MCF 10A (cell line): Measurements from ENCODE around the gene C7orf57. TPM values are rescaled to one million over a fixed set of nuclear protein-coding genes. Genes with fewer than 3 reads are reported as not detected.

ENCODE experiments used
- BruUV-seq: library from RNA; stranded (reverse); fragments of 400-500 nt; replicated peaks from 2 replicates; lab custom pipeline; 2021; lab: Mats Ljungman, UMichigan
- CTCF ChIA-PET: fragments of 300-600 bp; sonication (Branson Sonifier 250); formaldehyde crosslinking; extraction: SDS; loops from one replicate; lab custom pipeline; 2021; ENCODE audit warnings: antibody characterized with exemption, inconsistent platforms; lab: Yijun Ruan, JAX
- POLR2A ChIA-PET: fragments of 300-600, 350-650 bp; sonication (Branson Sonifier 250); formaldehyde crosslinking; extraction: SDS; loops from one replicate; lab custom pipeline; 2020; ENCODE audit warnings: antibody characterized with exemption, inconsistent platforms; lab: Yijun Ruan, JAX
- DNase-seq: peaks from one replicate; pipeline ENCODE4 v3.0.0-alpha.2; 2018; ENCODE audit not compliant: unreplicated experiment
- H3K27ac Mint-ChIP-seq: one replicate; pipeline ENCODE4 v1.8.0; 2022; ENCODE audit warnings: mild to moderate bottlenecking, low read depth, mixed read lengths; ENCODE audit not compliant: unreplicated experiment
- H3K27me3 Mint-ChIP-seq: one replicate; pipeline ENCODE4 v1.8.0; 2022; ENCODE audit warnings: mixed read lengths; ENCODE audit not compliant: insufficient read depth, unreplicated experiment
- H3K36me3 Mint-ChIP-seq: one replicate; pipeline ENCODE4 v1.8.0; 2022; ENCODE audit warnings: mild to moderate bottlenecking, moderate library complexity, mixed read lengths; ENCODE audit not compliant: insufficient read depth, unreplicated experiment
- H3K4me1 Mint-ChIP-seq: one replicate; pipeline ENCODE4 v1.8.0; 2022; ENCODE audit warnings: mixed read lengths; ENCODE audit not compliant: insufficient read depth, unreplicated experiment
- H3K4me3 Mint-ChIP-seq: one replicate; pipeline ENCODE4 v1.8.0; 2022; ENCODE audit warnings: mild to moderate bottlenecking, moderate library complexity, mixed read lengths; ENCODE audit not compliant: unreplicated experiment
- H3K9me3 Mint-ChIP-seq: one replicate; pipeline ENCODE4 v1.8.0; 2022; ENCODE audit warnings: mixed read lengths; ENCODE audit not compliant: unreplicated experiment
- intact Hi-C: fragments of 100-400 bp; cut with micrococcal nuclease; formaldehyde crosslinking; loops from 2 replicates; pipeline ENCODE4 v1.14.1; 2022
- total RNA-seq: library from RNA; stranded (reverse); gene quantifications from 2 replicates; pipeline ENCODE4 v1.2.3, GENCODE V29; 2022
- TF ChIP-seq, protein P1 (sequence below): fragments of 200-600 bp; IDR thresholded peaks from one replicate; pipeline ENCODE4 v1.8.0; 2022; ENCODE audit warnings: antibody characterized with exemption, mild to moderate bottlenecking; ENCODE audit not compliant: unreplicated experiment

The C7orf57 gene
- total RNA-seq, 1 experiment from 2014 or later = 0.37 TPM

DNA sequence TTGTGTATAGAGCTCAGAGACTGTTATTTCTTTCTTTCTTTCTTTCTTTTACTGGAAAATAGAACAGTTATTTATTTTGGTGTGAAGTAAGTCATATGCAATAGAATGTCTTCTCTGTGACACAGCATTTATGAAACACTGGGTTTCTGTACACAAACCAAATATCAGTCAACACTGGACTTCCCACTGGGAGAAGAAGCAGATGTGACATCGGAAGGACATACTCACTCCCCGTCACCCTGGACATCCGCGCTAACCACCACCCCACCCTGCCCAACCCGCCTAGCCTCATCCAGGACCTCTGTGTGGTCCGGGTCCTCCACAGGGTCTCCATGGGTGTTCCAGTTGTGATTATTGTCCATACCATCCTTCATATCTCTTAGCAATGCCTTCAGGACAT is 28.5 kb upstream of the C7orf57 start:
- CTCF ChIA-PET = interaction anchor here (0.7 to 1.0 kb wide), 2 partner anchors 13 to 19 kb away, joined by 3 to 4 read pairs; no protein-coding TSS in a partner anchor
- H3K36me3 Mint-ChIP-seq = peaks cover 6% of the 10 kb centered on the region
- H3K9me3 Mint-ChIP-seq = no peaks in the 10 kb centered on the region
- no TSS peak for BruUV-seq
- no peak overlapping the region for H3K4me3 Mint-ChIP-seq
- intact Hi-C loops = no loop called here
- no peaks in the 10 kb centered on the region for H3K27me3 Mint-ChIP-seq
- no peak for DNase-seq
- TF ChIP-seq, protein P1, sequence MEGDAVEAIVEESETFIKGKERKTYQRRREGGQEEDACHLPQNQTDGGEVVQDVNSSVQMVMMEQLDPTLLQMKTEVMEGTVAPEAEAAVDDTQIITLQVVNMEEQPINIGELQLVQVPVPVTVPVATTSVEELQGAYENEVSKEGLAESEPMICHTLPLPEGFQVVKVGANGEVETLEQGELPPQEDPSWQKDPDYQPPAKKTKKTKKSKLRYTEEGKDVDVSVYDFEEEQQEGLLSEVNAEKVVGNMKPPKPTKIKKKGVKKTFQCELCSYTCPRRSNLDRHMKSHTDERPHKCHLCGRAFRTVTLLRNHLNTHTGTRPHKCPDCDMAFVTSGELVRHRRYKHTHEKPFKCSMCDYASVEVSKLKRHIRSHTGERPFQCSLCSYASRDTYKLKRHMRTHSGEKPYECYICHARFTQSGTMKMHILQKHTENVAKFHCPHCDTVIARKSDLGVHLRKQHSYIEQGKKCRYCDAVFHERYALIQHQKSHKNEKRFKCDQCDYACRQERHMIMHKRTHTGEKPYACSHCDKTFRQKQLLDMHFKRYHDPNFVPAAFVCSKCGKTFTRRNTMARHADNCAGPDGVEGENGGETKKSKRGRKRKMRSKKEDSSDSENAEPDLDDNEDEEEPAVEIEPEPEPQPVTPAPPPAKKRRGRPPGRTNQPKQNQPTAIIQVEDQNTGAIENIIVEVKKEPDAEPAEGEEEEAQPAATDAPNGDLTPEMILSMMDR = no peak
- H3K27ac Mint-ChIP-seq = no peak overlapping the region
- H3K4me1 Mint-ChIP-seq = no peaks in the 10 kb centered on the region
- POLR2A ChIA-PET = no interaction called here

DNA sequence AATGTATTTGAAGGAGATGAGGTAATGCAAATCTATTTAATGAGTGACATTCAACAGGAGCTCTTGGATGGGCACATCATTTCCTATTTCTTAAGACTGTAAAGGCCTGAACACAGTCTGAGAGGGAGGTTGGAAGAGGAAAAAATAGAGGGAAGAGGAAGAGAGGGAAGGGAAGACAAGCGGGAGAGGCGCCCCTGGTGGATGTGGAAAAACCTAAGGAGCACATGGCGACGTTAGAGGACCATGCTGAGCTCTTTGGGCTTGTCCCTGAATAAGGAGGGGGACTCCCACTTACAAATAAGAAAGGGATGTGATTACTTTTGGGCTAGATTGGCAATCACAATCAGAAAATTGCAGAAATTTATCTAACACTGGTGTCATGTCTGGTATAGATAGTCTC is 26.1 kb upstream of the C7orf57 start:
- ChIA-PET CTCF (interaction anchor here (0.8 kb wide), 1 partner anchor 101 kb away, joined by 4 read pairs; no protein-coding TSS in a partner anchor), POLR2A (no interaction called here)
- Mint-ChIP-seq H3K4me1 (no peaks in the 10 kb centered on the region), H3K36me3 (peaks cover 6% of the 10 kb centered on the region), H3K27ac (no peak overlapping the region), H3K4me3 (no peak overlapping the region), H3K9me3 (no peaks in the 10 kb centered on the region), H3K27me3 (no peaks in the 10 kb centered on the region)
- intact Hi-C loops = no loop called here
- TF ChIP-seq, protein P1 = no peak
- BruUV-seq = no TSS peak
- no peak for DNase-seq

DNA sequence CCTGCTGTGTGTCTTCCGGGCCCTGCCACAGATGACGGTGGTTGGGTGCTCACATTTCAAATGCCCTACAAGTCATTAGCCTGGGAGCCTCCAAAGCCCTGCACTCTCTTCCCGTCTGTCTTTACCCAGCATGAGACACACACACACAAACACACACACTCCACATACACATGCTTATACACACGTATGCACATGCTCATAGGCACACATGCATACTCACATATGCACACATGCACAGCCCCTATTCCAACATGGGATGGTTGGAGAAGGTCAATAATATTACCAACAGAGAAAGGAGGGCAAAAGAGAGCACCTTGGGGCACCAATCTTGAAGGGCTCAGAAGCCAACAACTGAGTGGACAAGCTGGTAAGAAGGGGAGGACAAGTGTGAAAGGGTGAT is 25.4 kb upstream of the C7orf57 start:
- no peak overlapping the region for H3K27ac Mint-ChIP-seq
- H3K36me3 Mint-ChIP-seq = peaks cover 6% of the 10 kb centered on the region
- no peak for DNase-seq
- intact Hi-C loops = no loop called here
- no TSS peak for BruUV-seq
- ChIA-PET CTCF (no interaction called here), POLR2A (no interaction called here)
- H3K9me3 Mint-ChIP-seq = no peaks in the 10 kb centered on the region
- no peaks in the 10 kb centered on the region for H3K4me1 Mint-ChIP-seq
- no peaks in the 10 kb centered on the region for H3K27me3 Mint-ChIP-seq
- TF ChIP-seq, protein P1 = no peak
- H3K4me3 Mint-ChIP-seq = no peak overlapping the region

DNA sequence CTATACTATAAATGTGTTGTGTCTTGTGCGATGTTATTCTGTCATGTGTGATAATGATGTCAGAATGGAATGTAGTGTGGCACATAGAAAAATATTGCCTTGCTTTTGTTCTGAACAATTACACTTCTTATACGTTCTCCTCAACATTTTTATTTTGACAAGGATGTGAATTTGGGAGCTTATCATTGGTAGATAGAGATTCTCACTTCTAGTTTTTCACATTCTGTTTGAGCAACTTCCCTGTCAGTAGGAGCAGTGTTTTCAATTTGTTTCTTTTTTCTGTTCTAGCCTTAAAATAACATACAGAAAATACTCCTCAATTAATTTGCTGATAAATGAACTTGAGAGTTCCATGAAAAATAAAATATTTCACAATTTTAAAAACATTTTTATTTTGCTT is 24.0 kb upstream of the C7orf57 start:
- Mint-ChIP-seq H3K4me1 (no peaks in the 10 kb centered on the region), H3K27me3 (no peaks in the 10 kb centered on the region), H3K27ac (no peak overlapping the region), H3K4me3 (no peak overlapping the region), H3K36me3 (peaks cover 6% of the 10 kb centered on the region), H3K9me3 (no peaks in the 10 kb centered on the region)
- BruUV-seq = no TSS peak
- DNase-seq = no peak
- TF ChIP-seq, protein P1 = no peak
- ChIA-PET POLR2A (no interaction called here), CTCF (no interaction called here)
- intact Hi-C loops = no loop called here
